ENCODE data around the gene KATNBL1.
A peak's percentile ranks its signal among the peaks of the same experiment; 100 is the strongest.

Gene KATNBL1, protein sequence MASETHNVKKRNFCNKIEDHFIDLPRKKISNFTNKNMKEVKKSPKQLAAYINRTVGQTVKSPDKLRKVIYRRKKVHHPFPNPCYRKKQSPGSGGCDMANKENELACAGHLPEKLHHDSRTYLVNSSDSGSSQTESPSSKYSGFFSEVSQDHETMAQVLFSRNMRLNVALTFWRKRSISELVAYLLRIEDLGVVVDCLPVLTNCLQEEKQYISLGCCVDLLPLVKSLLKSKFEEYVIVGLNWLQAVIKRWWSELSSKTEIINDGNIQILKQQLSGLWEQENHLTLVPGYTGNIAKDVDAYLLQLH

GRCh38 chr15:34209421-34210282 is at the start of gene KATNBL1:
TSS of gene KATNBL1 (minus strand) at chr15:34210096. CDS start at chr15:34163676, 46,420 bp downstream.
- peak; percentile 99 for DNase-seq

DNA sequence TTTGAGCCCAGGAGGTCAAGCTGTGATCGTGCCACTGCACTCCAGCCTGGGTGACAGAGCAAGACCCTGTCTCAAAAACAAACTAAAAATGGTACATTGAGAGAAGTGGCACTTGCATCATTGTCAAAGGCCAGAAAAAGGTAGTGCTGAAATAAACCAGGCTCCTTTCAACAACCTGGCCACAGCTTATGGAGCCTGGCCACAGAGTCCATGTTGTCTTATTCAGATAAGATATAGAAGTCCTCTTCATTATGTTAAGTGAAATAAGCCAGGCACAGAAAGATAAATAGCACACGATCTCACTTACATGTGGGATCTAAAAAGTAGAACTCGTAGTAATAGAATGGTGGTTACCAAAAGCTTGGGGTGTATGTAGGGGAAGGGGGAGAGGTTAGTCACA is 49.7 kb upstream of the KATNBL1 start:
- peak; percentile 61 for DNase-seq

GRCh38 chr15:34258151-34258550 is 48.3 kb upstream of the KATNBL1 start:
- DNase-seq = no peak

GRCh38 chr15:34252545-34252944 is 42.6 kb upstream of the KATNBL1 start:
- peak; percentile 27 for DNase-seq

DNA sequence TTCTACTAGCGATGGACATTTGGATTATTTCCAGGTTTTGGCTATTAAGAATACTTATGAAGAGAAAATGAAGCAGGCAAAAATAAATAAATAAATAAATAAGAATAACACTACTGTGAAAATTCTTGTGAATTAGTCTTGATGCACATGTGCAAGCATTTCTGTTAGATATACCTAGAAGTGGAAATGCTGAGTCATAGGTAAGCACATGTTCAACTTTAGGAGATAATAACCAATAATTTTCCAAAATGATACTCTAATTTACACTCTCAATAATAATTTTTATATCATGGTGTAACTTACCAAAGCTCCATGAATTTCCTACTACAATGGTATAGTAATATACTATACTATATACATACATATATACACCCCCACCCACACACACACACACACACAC is 38.3 kb upstream of the KATNBL1 start:
- DNase-seq = peak; percentile 77

DNA sequence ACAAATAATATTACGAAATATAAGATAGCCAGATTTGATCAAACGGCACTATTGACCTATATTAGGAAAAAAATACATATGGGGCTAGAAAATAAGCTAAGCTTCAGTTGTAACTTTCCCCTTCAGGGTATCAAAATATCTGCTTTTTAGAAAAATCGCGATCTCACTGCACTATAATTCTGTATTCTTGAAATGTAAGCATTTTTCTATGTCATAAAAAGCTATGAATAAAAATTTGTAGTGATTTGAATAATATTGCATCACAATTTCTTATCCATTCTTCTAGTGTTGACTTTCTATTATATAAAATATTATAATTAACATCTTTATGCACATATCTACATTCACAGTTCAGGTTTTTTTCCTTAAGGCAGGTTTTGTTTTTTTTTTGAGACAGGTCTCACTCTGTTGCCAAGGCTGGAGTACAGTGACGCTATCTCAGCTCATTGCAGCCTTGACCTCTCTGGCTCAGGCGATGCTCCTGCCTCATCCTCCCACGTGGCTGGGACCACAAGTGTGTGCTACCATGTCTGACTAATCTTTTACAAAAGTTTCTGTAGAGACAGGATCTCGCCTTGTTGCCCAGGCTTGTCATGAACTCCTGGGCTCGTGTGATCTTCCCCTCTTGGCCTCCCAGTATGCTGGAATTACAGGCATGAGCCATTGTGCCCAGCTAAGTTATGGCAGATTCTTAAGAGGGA is 36.5 kb upstream of the KATNBL1 start:
- DNase-seq = no peak

DNA sequence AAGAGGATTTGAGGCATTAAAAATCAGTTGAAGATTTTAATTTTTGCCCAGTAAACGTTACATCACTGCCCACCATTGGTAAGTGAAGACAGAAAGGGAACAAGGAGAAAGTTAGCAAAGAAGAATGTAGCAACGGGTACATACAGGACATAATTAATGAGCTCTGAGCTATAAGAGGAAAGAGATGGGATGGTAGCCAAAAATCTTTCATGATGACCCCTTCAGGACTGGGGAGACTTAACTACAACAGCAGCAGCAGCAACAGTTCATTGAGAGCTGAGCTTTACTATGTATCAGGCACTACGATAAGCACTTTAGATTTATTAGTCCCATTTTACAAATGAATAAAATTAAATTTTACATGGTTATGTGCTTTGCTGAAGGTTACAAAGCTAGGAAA is 33.3 kb upstream of the KATNBL1 start:
- no peak for DNase-seq

DNA sequence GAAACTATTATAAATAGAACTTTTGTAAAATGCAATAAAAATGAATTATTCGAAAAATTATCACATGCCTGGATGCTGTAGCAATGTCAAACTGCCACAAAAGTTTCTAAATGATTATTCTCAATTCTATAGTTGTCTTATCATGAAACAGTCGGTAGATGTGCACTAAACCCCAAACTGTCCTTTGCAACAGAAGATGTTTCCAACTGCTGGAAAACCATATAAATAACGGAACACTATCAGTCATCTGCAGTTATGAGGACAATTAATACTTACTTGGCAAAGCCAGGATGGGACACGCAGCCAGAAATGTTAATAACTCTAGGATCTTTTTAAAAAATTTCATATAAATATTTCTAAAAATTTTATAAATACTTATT is 32.4 kb upstream of the KATNBL1 start:
- peak; percentile 54 for DNase-seq

DNA sequence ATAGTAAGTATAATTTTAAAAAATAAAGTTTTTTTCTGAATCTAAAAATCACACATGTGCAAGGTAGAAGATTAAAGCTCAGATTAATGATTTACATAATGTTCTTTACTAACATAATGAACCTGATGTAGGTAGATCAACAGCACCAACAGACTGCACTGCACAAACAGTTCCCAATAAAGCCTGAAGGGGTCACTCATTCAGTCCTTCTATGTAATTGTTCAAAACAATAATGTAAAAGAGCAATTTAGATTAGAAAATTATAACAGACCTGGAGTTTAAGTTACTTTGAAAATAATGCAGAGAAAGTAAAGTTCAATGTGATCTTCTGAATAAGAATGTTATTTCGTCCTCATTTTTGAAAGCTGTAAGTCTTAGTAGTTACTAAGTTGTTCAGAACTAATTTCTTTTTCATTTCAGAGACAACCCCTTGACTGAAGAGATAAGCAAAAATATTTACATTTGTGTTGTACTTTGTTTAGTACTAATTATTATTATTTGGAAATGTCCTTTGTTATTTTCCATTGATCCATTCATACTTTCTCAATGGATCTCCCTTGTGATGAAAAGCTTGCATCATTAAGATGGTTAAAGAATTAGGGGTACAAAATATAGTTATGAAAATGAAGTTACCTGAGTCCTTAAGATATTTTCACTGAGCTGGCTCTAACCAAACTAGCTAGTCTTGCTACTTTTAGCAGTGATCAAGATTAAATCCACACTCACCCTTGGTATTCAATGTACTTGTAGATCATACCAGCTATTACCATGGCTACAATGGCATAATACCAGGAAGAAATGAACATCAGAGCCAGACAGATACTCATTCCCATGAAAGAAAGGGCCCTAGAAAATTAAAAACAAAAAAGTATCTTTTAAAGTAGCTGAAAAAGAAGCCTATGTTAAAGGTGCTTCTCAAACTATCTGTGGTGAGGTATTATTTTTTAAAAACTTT is 31.8 kb upstream of the KATNBL1 start:
- DNase-seq = peak; percentile 85

DNA sequence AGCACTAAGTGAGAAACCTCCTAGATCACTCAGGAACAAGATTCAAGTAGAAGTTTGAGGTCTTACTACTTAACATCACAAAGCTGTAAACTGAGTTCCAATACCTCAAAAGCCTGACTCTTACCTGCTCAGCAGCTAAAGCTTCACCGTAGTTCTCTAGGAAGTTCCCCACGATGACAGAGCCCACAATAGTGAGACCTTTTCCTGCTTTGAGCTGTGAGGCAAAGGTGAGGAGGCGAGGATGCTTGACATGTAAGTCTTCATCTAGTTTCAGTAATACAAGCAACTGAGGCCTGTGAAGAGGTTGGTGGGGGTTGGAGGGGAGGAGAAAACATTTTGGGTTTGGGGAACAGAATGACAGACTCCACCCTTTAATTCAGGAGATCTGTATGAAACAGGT is 30.6 kb upstream of the KATNBL1 start:
- no peak for DNase-seq

GRCh38 chr15:34239151-34239808 is 29.4 kb upstream of the KATNBL1 start:
- no peak for DNase-seq

DNA sequence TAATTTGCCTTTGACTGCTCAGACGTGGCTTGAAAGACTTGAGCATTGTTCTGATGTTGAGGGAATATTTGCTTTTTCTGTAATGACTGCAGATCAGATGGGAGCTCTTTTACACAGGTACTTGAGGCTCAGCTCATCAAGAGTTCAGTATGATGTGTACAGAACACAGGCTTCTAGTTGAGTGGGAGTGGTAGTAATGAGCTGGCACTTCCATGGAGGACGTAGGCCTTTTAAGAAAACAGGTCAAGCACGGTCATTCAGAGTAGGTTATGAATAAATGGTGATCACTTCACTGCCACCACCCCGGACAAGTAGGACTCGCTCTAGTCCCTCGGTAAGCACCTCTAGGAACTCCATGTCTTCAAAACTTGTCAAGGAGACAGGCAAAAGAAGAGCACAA is 23.7 kb upstream of the KATNBL1 start:
- no peak for DNase-seq

- DNase-seq = no peak
Observed at GRCh38 chr15:34223904-34224596, 14.2 kb upstream of the KATNBL1 start.

GRCh38 chr15:34217587-34218225 is 7.8 kb upstream of the KATNBL1 start:
- no peak for DNase-seq

DNA sequence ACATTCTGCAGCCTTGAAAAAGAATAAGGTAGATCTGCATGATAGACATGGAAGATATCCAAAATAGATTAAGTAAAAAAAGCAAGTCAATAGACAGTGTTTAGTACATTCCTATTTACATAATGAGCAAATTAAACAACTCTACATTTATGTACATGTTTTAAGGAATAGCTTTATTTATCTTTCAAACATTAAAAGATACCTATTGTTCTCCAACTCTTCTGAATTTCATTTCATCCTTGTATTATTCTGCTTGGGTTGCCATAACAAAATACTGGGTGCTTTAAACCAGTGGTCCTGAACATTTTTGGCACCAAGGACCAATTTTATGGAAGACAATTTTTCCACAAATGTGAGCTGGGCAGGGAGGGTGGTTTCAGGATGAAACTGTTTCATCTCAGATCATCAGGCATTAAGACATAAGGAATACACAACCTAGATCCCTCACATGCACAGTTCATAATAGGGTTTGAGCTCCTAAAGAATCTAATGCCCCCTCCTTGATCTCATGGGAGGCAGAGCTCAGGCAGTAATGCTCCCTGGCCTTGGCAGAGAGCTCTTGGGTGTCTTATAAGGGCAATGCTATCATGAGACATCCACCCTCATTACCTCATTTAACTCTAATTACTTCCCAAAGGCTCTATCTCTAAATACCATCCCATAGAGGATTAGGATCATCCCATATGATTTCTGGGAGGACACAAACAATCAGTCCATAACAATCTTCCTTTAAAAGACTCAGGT is 6.8 kb upstream of the KATNBL1 start:
- no peak for DNase-seq

GRCh38 chr15:34214135-34214534 is 4.2 kb upstream of the KATNBL1 start:
- DNase-seq = no peak

DNA sequence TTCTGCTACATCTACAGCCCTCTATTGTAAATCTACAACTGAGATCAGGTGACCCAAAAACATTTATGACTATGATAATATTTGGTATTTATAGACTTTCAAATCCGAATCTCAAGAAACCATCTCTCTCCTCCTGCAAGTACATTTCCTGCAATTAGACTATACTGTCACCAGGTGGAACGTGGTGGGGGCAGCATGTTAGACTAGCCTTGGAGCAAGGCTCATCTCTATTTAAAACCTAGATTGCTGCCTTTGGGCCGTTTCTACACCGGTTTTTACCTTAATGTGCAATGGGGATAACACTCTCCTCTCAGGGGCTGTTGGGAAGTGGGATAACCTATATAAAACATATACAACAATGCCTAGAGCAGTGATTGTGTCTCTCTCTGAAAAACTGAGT is 3.8 kb upstream of the KATNBL1 start:
- no peak for DNase-seq

GRCh38 chr15:34206011-34206410 is 3.9 kb downstream of the KATNBL1 start:
- no peak for DNase-seq

- no peak for DNase-seq
Observed at GRCh38 chr15:34203936-34204335, 6.0 kb downstream of the KATNBL1 start.

GRCh38 chr15:34203305-34203704 is 6.6 kb downstream of the KATNBL1 start:
- no peak for DNase-seq
